HUDEP-2 (cell line): ENCODE results near the gene UNKL.

Experiments
- DNase-seq, 76 experiments: peaks; one replicate each; lab custom pipeline; 2025; ENCODE audit not compliant: unreplicated experiment in 76 of 76; lab: John Stamatoyannopoulos, UW

UNKL gene

GRCh38 chr16:1378804-1379303 lies 35.6 kb downstream of the UNKL start:
- DNase-seq: peak in 67 of 76 experiments; percentile 4 to 75 (median 53)

DNA sequence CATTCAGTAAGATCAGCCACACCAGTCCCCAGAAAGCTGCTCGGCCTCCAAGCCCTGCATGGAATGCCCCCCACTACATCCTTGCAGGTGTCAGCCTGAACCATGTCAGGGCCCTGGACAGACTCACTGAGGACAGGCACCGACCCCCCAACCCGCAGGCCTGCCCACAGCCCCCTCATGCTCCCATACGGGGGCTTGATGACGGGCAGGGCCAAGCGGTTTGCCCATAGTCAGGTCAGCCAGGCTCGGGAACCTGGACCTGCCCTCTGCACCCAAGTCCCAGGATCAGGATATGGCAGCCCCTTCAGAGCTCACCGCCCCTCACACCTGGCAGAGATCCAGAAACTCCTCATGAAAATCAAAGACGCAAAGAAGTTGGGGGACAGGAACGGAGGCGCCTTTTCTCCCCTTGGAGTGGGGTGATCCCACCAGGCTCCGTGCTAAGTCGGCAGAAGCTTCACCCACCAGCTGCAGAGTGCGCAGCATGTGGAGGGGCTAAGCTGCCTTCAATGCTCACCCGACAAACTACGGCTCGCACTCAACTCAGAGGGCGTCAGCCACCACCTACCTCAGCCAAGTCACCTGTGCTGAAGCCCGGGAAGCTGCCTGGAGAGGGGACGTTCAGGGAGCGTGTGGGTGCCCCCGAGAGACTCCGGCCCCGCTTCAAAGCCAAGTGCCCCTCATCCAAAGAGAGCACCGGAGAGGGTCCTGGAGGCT lies 36.3 kb downstream of the UNKL start:
- no peak for DNase-seq

DNA sequence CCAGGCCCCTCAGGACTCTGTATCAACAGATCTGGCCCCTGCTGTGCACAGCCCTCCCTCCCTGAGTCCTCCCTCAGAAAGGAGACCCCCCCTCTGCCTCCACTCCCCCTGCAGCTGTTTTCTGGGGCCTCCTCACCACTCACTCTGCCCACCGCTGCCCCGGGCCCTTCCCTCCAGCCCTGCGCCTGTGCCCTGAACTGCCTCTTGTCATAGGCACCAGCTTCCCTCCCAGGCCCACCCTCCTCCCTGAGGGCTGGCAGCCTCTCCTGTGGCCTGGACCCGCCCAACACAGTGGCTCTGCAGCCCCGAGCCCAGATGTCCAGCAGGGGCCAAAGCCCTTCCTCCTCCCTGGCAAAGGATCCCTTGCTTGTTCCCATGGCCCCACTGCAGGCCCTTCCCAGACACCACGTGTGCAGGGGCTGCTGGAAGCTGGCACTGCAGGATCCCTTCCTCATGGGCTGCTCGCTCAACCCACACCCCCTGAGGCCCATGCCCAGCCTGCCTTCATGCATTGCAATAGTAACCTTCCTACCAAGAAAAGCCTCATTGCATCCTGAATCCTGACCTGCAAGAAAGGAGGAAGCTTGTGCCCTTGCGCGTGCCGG lies 37.0 kb downstream of the UNKL start:
- DNase-seq: no peak

DNA sequence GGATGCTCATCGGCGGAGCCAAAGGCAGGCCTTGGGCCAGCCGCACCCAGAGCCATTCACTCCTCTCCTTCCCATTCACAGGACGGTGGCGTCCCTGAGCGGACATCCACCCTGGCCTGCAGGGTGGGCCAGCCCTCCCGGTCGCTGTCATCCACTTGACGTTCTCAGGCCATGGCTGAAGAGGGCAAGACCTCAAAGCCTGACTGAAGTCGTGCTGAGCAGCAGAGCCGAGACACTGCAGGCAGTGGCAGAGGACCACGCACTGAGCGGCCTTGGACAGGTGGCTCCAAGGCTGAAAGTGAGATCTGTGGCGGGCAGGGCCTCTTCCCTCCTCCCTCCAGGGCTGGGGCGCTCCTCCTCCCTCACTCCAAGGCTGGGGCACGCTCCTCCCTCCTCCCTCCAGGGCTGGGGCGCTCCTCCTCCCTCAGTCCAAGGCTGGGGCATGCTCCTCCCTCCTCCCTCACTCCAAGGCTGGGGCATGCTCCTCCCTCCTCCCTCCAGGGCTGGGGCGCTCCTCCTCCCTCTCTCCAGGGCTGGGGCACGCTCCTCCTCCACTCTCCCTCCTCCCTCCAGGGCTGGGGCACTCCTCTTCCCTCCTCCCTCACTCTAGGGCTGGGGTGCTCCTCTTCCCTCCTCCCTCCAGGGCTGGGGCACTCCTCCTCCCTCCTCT lies 38.6 kb downstream of the UNKL start:
- DNase-seq: peak in 3 of 76 experiments; percentile 6 to 24 (median 13)

GRCh38 chr16:1375298-1375640 lies 39.2 kb downstream of the UNKL start:
- no peak for DNase-seq

- DNase-seq: peak in 5 of 76 experiments; percentile 15 to 35 (median 30)
Measured at GRCh38 chr16:1374418-1375297, 39.8 kb downstream of the UNKL start.

GRCh38 chr16:1372292-1372950 lies 42.1 kb downstream of the UNKL start:
- DNase-seq: no peak

DNA sequence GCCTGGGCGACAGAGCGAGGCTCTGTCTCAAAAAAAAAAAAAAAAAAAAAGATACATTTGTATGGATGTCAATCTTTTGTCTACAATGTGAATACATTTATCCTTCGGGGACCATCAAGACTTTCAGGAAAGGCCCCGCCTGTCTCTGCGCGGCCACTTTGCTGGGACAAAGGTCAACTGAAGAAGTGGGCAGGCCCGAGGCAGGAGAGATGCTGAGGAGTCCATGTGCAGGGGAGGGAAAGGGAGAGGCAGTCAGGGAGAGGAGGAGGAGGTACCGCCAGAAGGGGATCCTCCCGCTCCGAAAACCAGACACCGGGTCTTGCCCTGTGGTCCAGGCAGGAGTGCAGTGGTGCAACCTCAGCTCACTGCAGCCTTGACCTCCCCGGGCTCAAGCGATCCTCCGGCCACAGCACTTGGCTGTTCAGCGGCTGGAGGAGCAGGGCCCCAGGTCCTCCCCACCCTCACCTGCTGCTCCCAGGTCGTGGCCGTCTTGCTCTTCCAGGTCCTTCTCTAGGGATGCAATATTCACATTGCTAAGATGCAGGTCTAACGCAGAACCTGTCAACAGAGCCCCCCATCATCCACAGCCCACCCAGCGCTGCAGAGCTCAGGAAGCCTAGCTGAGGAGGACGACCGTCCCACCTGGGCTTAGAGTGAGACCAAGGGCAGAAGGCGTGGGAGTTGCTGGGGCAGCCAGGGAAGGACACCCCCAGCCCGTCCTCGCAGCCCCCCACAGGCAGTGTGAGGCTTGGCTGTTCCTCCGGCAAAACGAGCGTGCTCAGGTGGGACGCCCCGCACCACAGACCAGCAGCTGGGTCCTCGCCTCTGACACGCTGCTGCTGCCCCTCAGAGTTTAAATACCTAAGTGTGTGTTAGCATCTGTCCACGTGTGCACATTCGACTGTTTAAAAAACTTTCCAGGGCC lies 43.2 kb downstream of the UNKL start:
- DNase-seq: no peak

- no peak for DNase-seq
Measured at GRCh38 chr16:1367486-1368174, 46.9 kb downstream of the UNKL start.

DNA sequence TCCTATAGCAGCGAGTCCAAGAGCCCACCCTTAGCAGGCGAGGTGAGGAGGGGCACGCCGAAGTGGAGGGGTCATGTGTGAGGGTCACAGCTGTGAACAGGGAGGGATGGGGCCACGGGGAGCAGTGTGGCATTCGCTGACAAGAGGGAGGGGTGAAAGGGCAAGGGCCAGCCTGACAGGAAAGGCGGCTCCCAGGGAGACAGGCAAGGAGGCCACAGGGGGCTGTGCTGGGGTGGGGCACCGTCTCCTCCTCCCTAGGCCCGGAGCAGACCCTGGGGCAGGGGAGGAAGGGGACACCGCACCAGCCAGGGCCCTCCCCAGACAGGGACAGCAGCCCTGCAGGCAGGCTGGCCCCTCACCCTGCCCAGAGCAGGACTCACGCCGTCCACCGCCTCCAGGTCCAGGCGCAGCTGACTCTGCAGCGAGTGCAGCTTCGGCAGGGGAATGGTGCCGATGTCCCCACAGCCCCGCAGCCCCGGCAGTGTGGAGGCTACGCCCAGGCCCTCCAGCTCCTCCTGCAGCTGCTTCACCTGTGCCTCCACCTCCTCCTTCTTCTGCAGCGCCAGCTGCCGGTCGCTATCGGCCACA lies 47.7 kb downstream of the UNKL start:
- no peak for DNase-seq

- no peak for DNase-seq
Measured at GRCh38 chr16:1366060-1366711, 48.3 kb downstream of the UNKL start.

GRCh38 chr16:1364510-1364909 lies 50.0 kb downstream of the UNKL start:
- no peak for DNase-seq

GRCh38 chr16:1363501-1364041 lies 50.9 kb downstream of the UNKL start:
- DNase-seq: peak in 51 of 76 experiments; percentile 7 to 72 (median 41)

- DNase-seq: no peak
Measured at GRCh38 chr16:1362807-1363206, 51.7 kb downstream of the UNKL start.

DNA sequence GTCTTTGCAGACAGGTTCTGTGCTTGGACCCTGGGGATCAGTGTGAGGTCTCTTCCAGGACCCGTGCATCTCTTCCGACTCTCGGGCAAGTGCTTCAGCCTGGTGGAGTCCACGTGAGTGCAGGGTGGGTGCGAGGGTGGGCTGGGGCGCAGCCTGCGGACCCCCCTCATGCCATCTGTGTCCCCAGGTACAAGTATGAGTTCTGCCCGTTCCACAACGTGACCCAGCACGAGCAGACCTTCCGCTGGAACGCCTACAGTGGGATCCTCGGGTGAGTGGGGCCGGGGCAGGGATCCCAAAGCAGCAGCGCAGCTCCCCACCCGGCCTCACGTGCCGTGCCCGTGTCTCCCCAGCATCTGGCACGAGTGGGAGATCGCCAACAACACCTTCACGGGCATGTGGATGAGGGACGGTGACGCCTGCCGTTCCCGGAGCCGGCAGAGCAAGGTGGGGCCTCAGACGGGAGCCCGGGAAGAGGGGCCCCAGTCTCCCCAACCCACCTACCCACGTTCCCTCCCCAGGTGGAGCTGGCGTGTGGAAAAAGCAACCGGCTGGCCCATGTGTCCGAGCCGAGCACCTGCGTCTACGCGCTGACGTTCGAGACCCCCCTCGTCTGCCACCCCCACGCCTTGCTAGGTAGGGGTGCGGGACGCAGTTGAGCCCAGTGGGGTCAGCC lies 52.7 kb downstream of the UNKL start:
- no peak for DNase-seq

- DNase-seq: peak in 3 of 76 experiments; percentile 10 to 18 (median 16)
Measured at GRCh38 chr16:1357906-1358566, 56.5 kb downstream of the UNKL start.
